Chondrocyte (in vitro differentiated cells): ENCODE measurements around the gene ANKRD6. TPM values are rescaled to one million over a fixed set of nuclear protein-coding genes. Genes with fewer than 3 reads are reported as not detected.

Source experiments
- DNase-seq: peaks from one replicate; pipeline ENCODE4 v3.0.0; 2021; ENCODE audit warnings: mixed read lengths, low spot score
- H3K27ac Mint-ChIP-seq: one replicate; pipeline ENCODE4 v1.8.0; 2021; ENCODE audit warnings: mild to moderate bottlenecking, moderate library complexity, mixed read lengths; ENCODE audit not compliant: unreplicated experiment
- H3K27me3 Mint-ChIP-seq: 2 replicates; pipeline ENCODE4 v1.8.0; 2021; ENCODE audit warnings: low read depth, mixed read lengths
- H3K36me3 Mint-ChIP-seq: 2 replicates; pipeline ENCODE4 v1.8.0; 2021; ENCODE audit warnings: low read depth, mixed read lengths
- H3K4me1 Mint-ChIP-seq: 2 replicates; pipeline ENCODE4 v1.8.0; 2021; ENCODE audit warnings: low read depth, mild to moderate bottlenecking, mixed read lengths
- H3K4me3 Mint-ChIP-seq: one replicate; pipeline ENCODE4 v1.8.0; 2021; ENCODE audit warnings: mild to moderate bottlenecking, moderate library complexity, mixed read lengths; ENCODE audit not compliant: unreplicated experiment
- H3K9me3 Mint-ChIP-seq: 2 replicates; pipeline ENCODE4 v1.8.0; 2021; ENCODE audit warnings: low read depth, mixed read lengths
- total RNA-seq: library from RNA; stranded (reverse); gene quantifications from 3 replicates; pipeline ENCODE4 v1.2.1, GENCODE V29; 2021
- TF ChIP-seq, protein P1 (sequence below): fragments of 200-600 bp; sonication (generic); IDR thresholded peaks from 2 replicates; pipeline ENCODE4 v1.5.0; 2021; ENCODE audit warnings: antibody characterized with exemption, mild to moderate bottlenecking, moderate library complexity

The ANKRD6 gene
- total RNA-seq, 1 donor from 2014 or later = 31.3 TPM

DNA sequence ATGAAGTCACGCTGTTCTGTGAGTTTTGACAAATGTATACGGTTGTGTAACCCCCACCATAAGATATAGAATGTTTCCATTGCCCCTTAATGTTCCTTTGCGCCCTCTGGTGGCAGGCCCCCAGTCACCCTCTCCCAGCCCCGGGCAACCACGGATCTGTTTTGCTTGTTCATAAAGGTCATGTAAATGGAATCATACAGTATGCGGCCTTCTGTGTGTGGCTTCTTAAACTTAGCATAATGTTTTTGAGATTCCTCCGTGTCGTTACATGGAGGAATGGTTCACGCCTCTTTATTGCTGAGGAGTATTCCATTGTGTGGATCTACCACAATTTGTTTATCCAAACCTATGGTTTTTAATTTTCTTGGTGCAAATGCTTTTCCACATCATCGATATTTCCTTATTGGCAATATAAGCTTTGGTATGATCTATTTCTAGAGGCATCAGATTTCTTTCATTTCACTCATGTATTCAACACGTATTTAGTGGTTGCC, 177.2 kb downstream of the ANKRD6 start:
- Mint-ChIP-seq H3K27ac (no peak overlapping the region), H3K36me3 (peaks cover 15% of the 10 kb centered on the region), H3K27me3 (no peaks in the 10 kb centered on the region), H3K4me1 (peaks cover 11% of the 10 kb centered on the region), H3K4me3 (no peak overlapping the region), H3K9me3 (no peaks in the 10 kb centered on the region)
- no peak for DNase-seq
- TF ChIP-seq, protein P1, sequence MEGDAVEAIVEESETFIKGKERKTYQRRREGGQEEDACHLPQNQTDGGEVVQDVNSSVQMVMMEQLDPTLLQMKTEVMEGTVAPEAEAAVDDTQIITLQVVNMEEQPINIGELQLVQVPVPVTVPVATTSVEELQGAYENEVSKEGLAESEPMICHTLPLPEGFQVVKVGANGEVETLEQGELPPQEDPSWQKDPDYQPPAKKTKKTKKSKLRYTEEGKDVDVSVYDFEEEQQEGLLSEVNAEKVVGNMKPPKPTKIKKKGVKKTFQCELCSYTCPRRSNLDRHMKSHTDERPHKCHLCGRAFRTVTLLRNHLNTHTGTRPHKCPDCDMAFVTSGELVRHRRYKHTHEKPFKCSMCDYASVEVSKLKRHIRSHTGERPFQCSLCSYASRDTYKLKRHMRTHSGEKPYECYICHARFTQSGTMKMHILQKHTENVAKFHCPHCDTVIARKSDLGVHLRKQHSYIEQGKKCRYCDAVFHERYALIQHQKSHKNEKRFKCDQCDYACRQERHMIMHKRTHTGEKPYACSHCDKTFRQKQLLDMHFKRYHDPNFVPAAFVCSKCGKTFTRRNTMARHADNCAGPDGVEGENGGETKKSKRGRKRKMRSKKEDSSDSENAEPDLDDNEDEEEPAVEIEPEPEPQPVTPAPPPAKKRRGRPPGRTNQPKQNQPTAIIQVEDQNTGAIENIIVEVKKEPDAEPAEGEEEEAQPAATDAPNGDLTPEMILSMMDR = peak; percentile 86

DNA sequence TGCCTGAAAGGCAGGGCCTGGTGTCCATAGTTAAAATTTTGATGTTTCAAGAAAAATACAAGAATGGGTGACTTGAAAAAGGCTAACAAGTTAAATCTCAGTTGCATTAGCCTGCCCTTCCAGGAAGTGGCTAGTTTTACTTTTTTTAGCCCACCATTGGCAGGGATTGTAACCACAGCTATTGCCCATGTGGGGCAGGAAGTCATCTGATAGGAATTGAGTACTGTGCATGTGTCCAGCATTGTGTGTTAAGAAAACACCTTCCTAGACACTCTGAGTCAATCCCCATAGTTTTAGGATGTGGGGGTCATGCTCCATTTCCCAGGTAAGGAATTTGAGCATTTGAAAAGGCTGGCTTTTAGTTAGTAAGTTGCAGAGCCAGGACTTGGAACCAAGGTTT, 178.7 kb downstream of the ANKRD6 start:
- Mint-ChIP-seq H3K4me3 (no peak overlapping the region), H3K27ac (peak overlapping the region; percentile 27), H3K9me3 (no peaks in the 10 kb centered on the region), H3K4me1 (peaks cover 11% of the 10 kb centered on the region), H3K36me3 (peaks cover 14% of the 10 kb centered on the region), H3K27me3 (no peaks in the 10 kb centered on the region)
- DNase-seq = no peak
- TF ChIP-seq, protein P1 = no peak

DNA sequence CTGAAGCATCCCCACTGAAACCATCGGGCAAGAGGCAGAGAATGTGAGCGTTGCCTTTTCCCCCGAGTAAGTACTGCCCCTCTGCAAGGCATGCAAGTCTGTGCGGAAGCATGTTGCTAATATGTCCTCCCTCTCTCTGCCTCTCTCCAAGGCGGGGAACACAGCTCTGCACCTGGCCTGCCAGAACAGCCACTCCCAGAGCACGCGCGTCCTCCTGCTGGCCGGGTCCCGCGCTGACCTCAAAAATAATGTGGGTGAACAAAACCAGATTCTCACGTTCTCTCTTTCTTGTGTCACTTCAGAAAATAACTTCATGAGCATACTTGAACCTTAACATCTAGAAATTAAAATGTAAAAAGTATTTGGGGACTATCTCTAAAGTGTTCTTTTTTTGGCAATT, 179.2 kb downstream of the ANKRD6 start:
- H3K27ac Mint-ChIP-seq = no peak overlapping the region
- DNase-seq = no peak
- H3K9me3 Mint-ChIP-seq = no peaks in the 10 kb centered on the region
- peaks cover 11% of the 10 kb centered on the region for H3K4me1 Mint-ChIP-seq
- no peaks in the 10 kb centered on the region for H3K27me3 Mint-ChIP-seq
- TF ChIP-seq, protein P1 = peak; percentile 13
- H3K36me3 Mint-ChIP-seq = peaks cover 14% of the 10 kb centered on the region
- no peak overlapping the region for H3K4me3 Mint-ChIP-seq

DNA sequence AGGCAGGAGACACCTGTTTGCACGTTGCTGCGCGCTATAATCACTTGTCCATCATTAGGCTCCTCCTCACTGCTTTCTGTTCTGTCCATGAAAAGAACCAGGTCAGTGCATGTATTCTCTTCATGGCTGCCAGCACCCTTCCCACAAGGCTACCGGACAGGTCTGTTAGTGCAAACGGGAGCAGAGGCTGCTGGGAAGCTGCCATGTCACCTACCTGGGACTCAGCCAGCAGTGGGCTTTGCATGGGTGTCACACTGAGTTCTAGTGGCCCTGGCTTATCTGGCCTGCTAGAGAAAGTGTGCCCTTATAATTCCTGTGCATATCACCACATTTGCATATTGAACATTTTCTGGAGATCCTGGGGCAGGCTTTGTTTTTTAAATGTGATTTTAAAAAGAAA, 180.8 kb downstream of the ANKRD6 start:
- no peak overlapping the region for H3K27ac Mint-ChIP-seq
- H3K27me3 Mint-ChIP-seq = no peaks in the 10 kb centered on the region
- DNase-seq = no peak
- no peaks in the 10 kb centered on the region for H3K9me3 Mint-ChIP-seq
- TF ChIP-seq, protein P1 = no peak
- peaks cover 15% of the 10 kb centered on the region for H3K36me3 Mint-ChIP-seq
- H3K4me1 Mint-ChIP-seq = peaks cover 11% of the 10 kb centered on the region
- no peak overlapping the region for H3K4me3 Mint-ChIP-seq

DNA sequence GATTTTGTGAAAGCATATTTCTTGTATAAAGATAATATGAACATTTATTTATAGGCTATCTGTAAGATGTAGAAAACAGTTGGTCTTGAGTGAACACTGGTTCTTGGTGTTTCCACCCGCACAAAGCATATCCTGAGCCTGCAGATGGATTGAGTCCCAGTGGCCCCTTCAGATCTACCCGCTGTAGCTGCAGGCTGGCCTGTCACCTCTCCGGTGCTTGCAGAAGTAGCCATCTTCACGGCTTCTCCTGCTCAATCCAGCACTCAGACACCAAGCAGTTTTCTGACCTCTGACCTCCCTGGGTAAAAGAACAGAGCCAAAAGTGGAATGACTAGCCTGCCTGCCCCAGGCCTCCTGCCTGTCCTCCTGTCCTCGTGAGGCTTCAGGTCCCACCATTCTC, 182.9 kb downstream of the ANKRD6 start:
- Mint-ChIP-seq H3K27ac (no peak overlapping the region), H3K4me1 (peaks cover 11% of the 10 kb centered on the region), H3K9me3 (no peaks in the 10 kb centered on the region), H3K27me3 (no peaks in the 10 kb centered on the region), H3K4me3 (no peak overlapping the region), H3K36me3 (peaks cover 17% of the 10 kb centered on the region)
- TF ChIP-seq, protein P1 = no peak
- DNase-seq = no peak
